Mesenchymal stem cell (in vitro differentiated cells and primary cell): Measurements from ENCODE around the gene NME5.

Experiments
- DNase-seq: peaks from one replicate; pipeline ENCODE4 v3.0.0-alpha.2; 2013
- H2AFZ ChIP-seq: one replicate; pipeline ENCODE4 v1.6.1; 2013; ENCODE audit warnings: low read depth, mild to moderate bottlenecking, control low read depth, inconsistent platforms, low read length, moderate library complexity
- H2AK5ac ChIP-seq: 2 replicates; pipeline ENCODE4 v1.6.1; 2013; ENCODE audit warnings: low read length, moderate library complexity, mild to moderate bottlenecking, inconsistent platforms; ENCODE audit not compliant: severe bottlenecking
- H2BK120ac ChIP-seq: one replicate; pipeline ENCODE4 v1.6.1; 2013; ENCODE audit warnings: low read depth, mild to moderate bottlenecking, inconsistent platforms, low read length, moderate library complexity
- H2BK12ac ChIP-seq, 2 experiments: one replicate each; pipeline ENCODE4 v1.6.1; 2013; ENCODE audit warnings: inconsistent platforms in 2 of 2, low read length in 2 of 2, mild to moderate bottlenecking in 2 of 2, moderate library complexity in 2 of 2, control low read depth in 1 of 2
- H2BK15ac ChIP-seq: one replicate; pipeline ENCODE4 v1.6.1; 2013; ENCODE audit warnings: mild to moderate bottlenecking, low read depth, inconsistent platforms; ENCODE audit not compliant: poor library complexity, severe bottlenecking
- H2BK5ac ChIP-seq: 2 replicates; pipeline ENCODE4 v1.6.1; 2013; ENCODE audit warnings: low read depth, mild to moderate bottlenecking, low read length, control low read depth, inconsistent platforms; ENCODE audit not compliant: poor library complexity, severe bottlenecking
- H3K14ac ChIP-seq, 2 experiments: one replicate each; pipeline ENCODE4 v1.6.1; 2013; ENCODE audit warnings: inconsistent platforms in 2 of 2, low read length in 2 of 2, control low read depth in 1 of 2, mild to moderate bottlenecking in 1 of 2, moderate library complexity in 1 of 2
- H3K18ac ChIP-seq, 2 experiments: one replicate each; pipeline ENCODE4 v1.6.1; 2013; ENCODE audit warnings: inconsistent platforms in 2 of 2, low read length in 2 of 2, control low read depth in 1 of 2, low read depth in 1 of 2, mild to moderate bottlenecking in 1 of 2
- H3K23ac ChIP-seq, 2 experiments: one replicate each; pipeline ENCODE4 v1.6.1; 2013; ENCODE audit warnings: inconsistent platforms in 2 of 2, low read length in 2 of 2, mild to moderate bottlenecking in 2 of 2, moderate library complexity in 2 of 2, control low read depth in 1 of 2
- H3K27ac ChIP-seq: 2 replicates; pipeline ENCODE4 v1.5.1; 2013; ENCODE audit warnings: mild to moderate bottlenecking, moderate library complexity, low read length, control low read depth, inconsistent platforms; ENCODE audit not compliant: poor library complexity, severe bottlenecking
- H3K27me3 ChIP-seq, 2 experiments: 2 replicates each; pipeline versions ENCODE4 v1.6.1 to v1.7.0; 2013; ENCODE audit warnings: low read length in 2 of 2, mild to moderate bottlenecking in 2 of 2, moderate library complexity in 2 of 2, control low read depth in 1 of 2, inconsistent platforms in 1 of 2; ENCODE audit not compliant: control insufficient read depth in 1 of 2, insufficient read depth in 1 of 2
- H3K36me3 ChIP-seq, 2 experiments: 2 replicates each; pipeline versions ENCODE4 v1.6.1 to v1.7.0; 2013; ENCODE audit warnings: low read length in 2 of 2, control low read depth in 1 of 2, inconsistent platforms in 1 of 2, low read depth in 1 of 2, mild to moderate bottlenecking in 1 of 2; ENCODE audit not compliant: insufficient read depth in 2 of 2, control insufficient read depth in 1 of 2
- H3K4ac ChIP-seq, 2 experiments: one replicate each; pipeline ENCODE4 v1.6.1; 2013; ENCODE audit warnings: inconsistent platforms in 2 of 2, low read length in 2 of 2, mild to moderate bottlenecking in 2 of 2, moderate library complexity in 2 of 2, control low read depth in 1 of 2, low read depth in 1 of 2
- H3K4me1 ChIP-seq: 2 replicates; pipeline ENCODE4 v1.6.1; 2013; ENCODE audit warnings: low read depth, low read length, control low read depth; ENCODE audit not compliant: control insufficient read depth, insufficient read depth
- H3K4me2 ChIP-seq: 2 replicates; pipeline ENCODE4 v1.6.1; 2013; ENCODE audit warnings: low read length, mild to moderate bottlenecking, inconsistent platforms; ENCODE audit not compliant: poor library complexity, severe bottlenecking
- H3K4me3 ChIP-seq, 2 experiments: 2 replicates each; pipeline versions ENCODE4 v1.5.1 to v1.7.0; 2013; ENCODE audit warnings: low read length in 2 of 2, mild to moderate bottlenecking in 2 of 2, control low read depth in 1 of 2, low read depth in 1 of 2; ENCODE audit not compliant: insufficient read depth in 1 of 2
- H3K79me1 ChIP-seq: replicated peaks from 2 replicates; pipeline ENCODE4 v1.6.1; 2013; ENCODE audit warnings: mild to moderate bottlenecking, control low read depth, low read length, inconsistent platforms; ENCODE audit not compliant: poor library complexity, severe bottlenecking
- H3K9ac ChIP-seq: 2 replicates; pipeline ENCODE4 v1.7.0; 2013; ENCODE audit warnings: mild to moderate bottlenecking, low read length, moderate library complexity
- H3K9me3 ChIP-seq: 2 replicates; pipeline ENCODE4 v1.7.0; 2013; ENCODE audit warnings: mild to moderate bottlenecking, low read length; ENCODE audit not compliant: control insufficient read depth
- H4K8ac ChIP-seq: one replicate; pipeline ENCODE4 v1.6.1; 2013; ENCODE audit warnings: inconsistent platforms, mild to moderate bottlenecking, low read length, moderate library complexity
- H4K91ac ChIP-seq: one replicate; pipeline ENCODE4 v1.6.1; 2013; ENCODE audit warnings: mild to moderate bottlenecking, low read length, inconsistent platforms
- WGBS: methylation state at CpG from one replicate; pipeline ENCODE4 v1.1.7; 2013; ENCODE audit warnings: mixed read lengths; 5-methylcytosine and 5-hydroxymethylcytosine counted together

The NME5 gene

DNA sequence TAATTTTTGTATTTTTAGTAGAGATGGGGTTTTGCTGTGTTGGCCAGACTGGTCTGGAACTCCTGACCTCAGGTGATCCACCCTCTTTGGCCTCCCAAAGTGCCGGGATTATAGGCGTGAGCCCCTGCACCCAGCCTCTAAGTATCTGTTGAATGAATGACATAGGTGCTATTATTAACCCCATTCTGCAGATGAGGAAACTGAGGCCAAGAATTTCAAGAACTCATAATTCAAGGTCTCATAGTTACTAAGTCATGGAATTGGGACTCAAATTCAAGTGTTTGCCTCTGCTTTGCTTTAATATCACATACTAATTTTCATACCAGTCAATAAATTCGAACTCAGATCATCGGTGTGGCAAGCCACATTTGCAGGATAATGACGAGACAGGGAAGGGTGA is 41.6 kb upstream of the NME5 start:
- Histone ChIP-seq H4K91ac (no peak overlapping the region), H2BK5ac (no peak overlapping the region), H3K4me2 (no peak overlapping the region), H3K36me3 (peaks cover 30 to 51% of the 10 kb centered on the region in 2 experiments), H3K18ac (no peak overlapping the region), H2BK12ac (no peak overlapping the region), H3K9ac (no peak overlapping the region), H3K4me3 (no peak overlapping the region), H3K23ac (no peak overlapping the region), H3K9me3 (no peaks in the 10 kb centered on the region), H3K4ac (no peak overlapping the region), H2BK120ac (no peak overlapping the region), H2BK15ac (no peak overlapping the region), H3K27me3 (no peaks in the 10 kb centered on the region), H2AK5ac (no peak overlapping the region), H2AFZ (no peak overlapping the region), H3K79me1 (peaks cover 31% of the 10 kb centered on the region), H4K8ac (no peak overlapping the region), H3K14ac (no peak overlapping the region), H3K4me1 (peaks cover 10% of the 10 kb centered on the region), H3K27ac (no peak overlapping the region)
- 95% methylated on average over 3 of the region's 5 CpGs for WGBS
- no peak for DNase-seq

DNA sequence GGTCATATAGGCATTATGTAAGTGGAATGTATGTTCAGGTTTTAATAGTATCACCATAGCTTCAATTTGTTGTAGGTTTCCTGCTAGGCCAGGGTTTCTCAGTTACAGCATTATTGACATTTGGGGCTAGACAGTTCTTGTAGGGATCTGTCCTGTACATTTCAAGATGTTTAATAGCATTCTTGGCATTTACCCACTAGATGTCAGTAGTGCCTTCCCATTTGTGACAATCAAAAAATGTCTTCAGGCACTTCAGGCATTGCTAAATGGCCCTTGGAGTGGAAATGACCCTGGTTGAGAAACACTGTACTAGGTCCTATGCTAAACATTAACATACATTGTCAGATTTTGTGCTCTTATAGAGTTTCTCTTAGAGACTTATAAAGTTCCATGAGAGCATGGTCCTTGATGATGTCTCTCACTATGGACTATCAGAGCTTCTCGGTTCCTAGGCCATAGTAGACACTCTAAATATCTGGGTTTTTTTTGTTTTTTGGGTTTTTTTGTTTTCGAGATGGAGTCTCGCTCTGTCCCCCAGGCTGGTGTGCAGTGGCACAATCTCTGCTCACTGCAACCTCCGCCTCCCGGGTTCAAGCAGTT is 41.1 kb upstream of the NME5 start:
- peaks cover 10% of the 10 kb centered on the region for H3K4me1 ChIP-seq
- H4K8ac ChIP-seq: no peak overlapping the region
- WGBS: 78% methylated on average over 5 of the region's 5 CpGs
- no peak overlapping the region for H2AFZ ChIP-seq
- peak overlapping the region in 1 of 2 experiments; percentile 97 for H3K4me3 ChIP-seq
- H3K14ac ChIP-seq: no peak overlapping the region
- peaks cover 33% of the 10 kb centered on the region for H3K79me1 ChIP-seq
- peak overlapping the region; percentile 97 for H3K9ac ChIP-seq
- H3K27me3 ChIP-seq: no peaks in the 10 kb centered on the region
- no peak overlapping the region for H3K4me2 ChIP-seq
- H2AK5ac ChIP-seq: no peak overlapping the region
- no peak overlapping the region for H2BK12ac ChIP-seq
- H3K18ac ChIP-seq: no peak overlapping the region
- H3K4ac ChIP-seq: no peak overlapping the region
- no peak overlapping the region for H2BK120ac ChIP-seq
- H2BK5ac ChIP-seq: no peak overlapping the region
- H2BK15ac ChIP-seq: no peak overlapping the region
- peaks cover 28 to 51% of the 10 kb centered on the region in 2 experiments for H3K36me3 ChIP-seq
- no peak overlapping the region for H3K27ac ChIP-seq
- peak; percentile 82 for DNase-seq
- no peak overlapping the region for H4K91ac ChIP-seq
- no peak overlapping the region for H3K23ac ChIP-seq
- no peaks in the 10 kb centered on the region for H3K9me3 ChIP-seq

DNA sequence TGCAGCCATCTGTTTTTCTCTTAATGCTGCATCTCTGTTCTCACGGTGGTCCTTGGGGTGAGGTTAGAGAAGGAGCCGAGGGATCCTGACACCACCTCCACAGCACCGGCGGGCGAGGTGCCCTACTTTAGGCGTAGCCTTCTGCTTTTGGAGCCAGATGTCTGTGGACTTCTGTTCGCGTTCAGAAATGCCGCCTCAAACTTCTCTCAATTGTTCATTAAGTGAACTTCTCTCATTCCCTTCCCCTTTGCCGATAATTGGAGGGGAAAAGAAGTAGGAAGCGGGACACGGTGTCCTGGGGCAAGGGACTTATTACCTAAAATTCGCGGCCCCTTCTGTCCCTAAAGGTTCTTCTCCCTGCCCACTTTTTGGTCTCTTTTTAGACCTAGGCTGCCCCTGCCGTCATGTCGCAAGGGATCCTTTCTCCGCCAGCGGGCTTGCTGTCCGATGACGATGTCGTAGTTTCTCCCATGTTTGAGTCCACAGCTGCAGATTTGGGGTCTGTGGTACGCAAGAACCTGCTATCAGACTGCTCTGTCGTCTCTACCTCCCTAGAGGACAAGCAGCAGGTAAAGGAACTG is 40.1 kb upstream of the NME5 start:
- H2AFZ ChIP-seq: peak overlapping the region; percentile 67
- H3K4ac ChIP-seq: no peak overlapping the region
- H3K4me3 ChIP-seq: peak overlapping the region; percentile 63 to 97
- H3K27me3 ChIP-seq: no peaks in the 10 kb centered on the region
- no peak overlapping the region for H4K8ac ChIP-seq
- no peak for DNase-seq
- H2AK5ac ChIP-seq: no peak overlapping the region
- H3K9me3 ChIP-seq: no peaks in the 10 kb centered on the region
- H2BK12ac ChIP-seq: no peak overlapping the region
- H3K23ac ChIP-seq: no peak overlapping the region
- WGBS: under 1% methylated on average over 23 of the region's 23 CpGs
- H2BK120ac ChIP-seq: no peak overlapping the region
- peaks cover 34% of the 10 kb centered on the region for H3K79me1 ChIP-seq
- H3K27ac ChIP-seq: no peak overlapping the region
- H3K18ac ChIP-seq: no peak overlapping the region
- H4K91ac ChIP-seq: no peak overlapping the region
- no peak overlapping the region for H3K14ac ChIP-seq
- no peak overlapping the region for H2BK15ac ChIP-seq
- peaks cover 25 to 49% of the 10 kb centered on the region in 2 experiments for H3K36me3 ChIP-seq
- H3K4me2 ChIP-seq: peak overlapping the region; percentile 98
- no peak overlapping the region for H2BK5ac ChIP-seq
- H3K9ac ChIP-seq: peak overlapping the region; percentile 97
- peaks cover 10% of the 10 kb centered on the region for H3K4me1 ChIP-seq

DNA sequence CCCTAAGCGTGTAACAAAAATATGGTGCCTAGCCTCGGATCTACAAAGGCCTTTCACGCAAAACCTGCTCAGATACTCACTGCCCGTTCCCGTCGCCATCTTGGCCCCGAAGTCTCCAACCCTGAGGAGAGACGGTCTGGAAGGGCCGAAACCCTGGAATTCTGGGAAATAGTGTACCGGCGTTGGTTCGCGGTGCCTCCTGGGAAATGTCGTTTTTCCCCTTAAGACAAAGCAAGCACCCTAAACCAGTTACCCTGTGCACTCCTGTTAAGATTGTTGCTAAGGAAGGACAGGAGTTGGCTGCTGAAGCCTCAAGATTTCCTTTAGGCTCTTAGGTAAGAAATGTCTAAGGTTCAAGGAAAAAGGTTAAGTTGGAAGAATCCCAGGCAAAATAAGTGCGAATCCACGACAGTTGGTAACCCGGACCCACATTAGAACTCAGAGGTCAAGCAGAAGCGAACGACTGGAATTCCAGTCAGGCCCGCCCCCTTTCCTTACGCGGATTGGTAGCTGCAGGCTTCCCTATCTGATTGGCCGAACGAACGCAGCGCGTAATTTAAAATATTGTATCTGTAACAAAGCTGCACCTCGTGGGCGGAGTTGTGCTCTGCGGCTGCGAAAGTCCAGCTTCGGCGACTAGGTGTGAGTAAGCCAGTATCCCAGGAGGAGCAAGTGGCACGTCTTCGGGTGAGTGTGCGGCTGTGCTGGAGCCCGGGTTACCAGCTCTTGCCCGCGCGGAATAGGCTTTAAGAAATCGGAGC is 39.5 kb upstream of the NME5 start, which contains the start of the genes BRD8 and KIF20A:
Gene BRD8 (minus strand): TSS at position 115 of the 761 bp plus-strand sequence. CDS start 16 bp downstream, at position 99.
Gene KIF20A (plus strand): TSS at position 597 of the 761 bp plus-strand sequence. CDS start 569 bp downstream, outside the sequence.
- Histone ChIP-seq H3K14ac (no peak within 1 kb of the TSS), H3K79me1 (peaks cover 31% of the 10 kb centered on the region), H2BK5ac (peak within 1 kb of the TSS; percentile 75), H3K4ac (peak within 1 kb of the TSS; percentile 55 to 84), H3K23ac (peak within 1 kb of the TSS in 1 of 2 experiments; percentile 77), H3K4me1 (peaks cover 10% of the 10 kb centered on the region), H3K4me3 (peak within 1 kb of the TSS; percentile 76 to 97), H2AFZ (peak within 1 kb of the TSS; percentile 82), H4K8ac (peak within 1 kb of the TSS; percentile 27), H3K4me2 (peak within 1 kb of the TSS; percentile 98), H3K9ac (peak within 1 kb of the TSS; percentile 97), H3K18ac (peak within 1 kb of the TSS; percentile 73 to 82), H2BK12ac (no peak within 1 kb of the TSS), H2BK120ac (no peak within 1 kb of the TSS), H3K27me3 (no peaks in the 10 kb centered on the region), H3K9me3 (no peaks in the 10 kb centered on the region), H2AK5ac (no peak within 1 kb of the TSS), H3K36me3 (peaks cover 22 to 48% of the 10 kb centered on the region in 2 experiments), H2BK15ac (no peak within 1 kb of the TSS), H4K91ac (peak within 1 kb of the TSS; percentile 11), H3K27ac (peak within 1 kb of the TSS; percentile 91)
- WGBS: under 1% methylated on average over 38 of the region's 41 CpGs
- DNase-seq: peak; percentile 97
